IPS-18c (cell line): ENCODE measurements around the gene TRDN.

Experiments
- H3K4me3 ChIP-seq: 2 replicates; pipeline ENCODE4 v1.7.0; 2013; ENCODE audit warnings: low read depth, mild to moderate bottlenecking, low read length, moderate library complexity; ENCODE audit not compliant: insufficient read depth
- H3K9me3 ChIP-seq: one replicate; pipeline ENCODE4 v1.6.1; 2013; ENCODE audit warnings: mild to moderate bottlenecking, low read length, moderate library complexity; ENCODE audit not compliant: control insufficient read depth, insufficient read depth

Gene TRDN, protein sequence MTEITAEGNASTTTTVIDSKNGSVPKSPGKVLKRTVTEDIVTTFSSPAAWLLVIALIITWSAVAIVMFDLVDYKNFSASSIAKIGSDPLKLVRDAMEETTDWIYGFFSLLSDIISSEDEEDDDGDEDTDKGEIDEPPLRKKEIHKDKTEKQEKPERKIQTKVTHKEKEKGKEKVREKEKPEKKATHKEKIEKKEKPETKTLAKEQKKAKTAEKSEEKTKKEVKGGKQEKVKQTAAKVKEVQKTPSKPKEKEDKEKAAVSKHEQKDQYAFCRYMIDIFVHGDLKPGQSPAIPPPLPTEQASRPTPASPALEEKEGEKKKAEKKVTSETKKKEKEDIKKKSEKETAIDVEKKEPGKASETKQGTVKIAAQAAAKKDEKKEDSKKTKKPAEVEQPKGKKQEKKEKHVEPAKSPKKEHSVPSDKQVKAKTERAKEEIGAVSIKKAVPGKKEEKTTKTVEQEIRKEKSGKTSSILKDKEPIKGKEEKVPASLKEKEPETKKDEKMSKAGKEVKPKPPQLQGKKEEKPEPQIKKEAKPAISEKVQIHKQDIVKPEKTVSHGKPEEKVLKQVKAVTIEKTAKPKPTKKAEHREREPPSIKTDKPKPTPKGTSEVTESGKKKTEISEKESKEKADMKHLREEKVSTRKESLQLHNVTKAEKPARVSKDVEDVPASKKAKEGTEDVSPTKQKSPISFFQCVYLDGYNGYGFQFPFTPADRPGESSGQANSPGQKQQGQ

GRCh38 chr6:123636782-123637181, at the start of gene TRDN:
TSS of gene TRDN (minus strand) at chr6:123636950. CDS start at chr6:123636775, 175 bp downstream.
- H3K9me3 ChIP-seq = no peaks in the 10 kb centered on the region
- no peak within 1 kb of the TSS for H3K4me3 ChIP-seq

- Histone ChIP-seq H3K9me3 (no peaks in the 10 kb centered on the region), H3K4me3 (no peak overlapping the region)
Observed at GRCh38 chr6:123681957-123682462, 45.3 kb upstream of the TRDN start.

DNA sequence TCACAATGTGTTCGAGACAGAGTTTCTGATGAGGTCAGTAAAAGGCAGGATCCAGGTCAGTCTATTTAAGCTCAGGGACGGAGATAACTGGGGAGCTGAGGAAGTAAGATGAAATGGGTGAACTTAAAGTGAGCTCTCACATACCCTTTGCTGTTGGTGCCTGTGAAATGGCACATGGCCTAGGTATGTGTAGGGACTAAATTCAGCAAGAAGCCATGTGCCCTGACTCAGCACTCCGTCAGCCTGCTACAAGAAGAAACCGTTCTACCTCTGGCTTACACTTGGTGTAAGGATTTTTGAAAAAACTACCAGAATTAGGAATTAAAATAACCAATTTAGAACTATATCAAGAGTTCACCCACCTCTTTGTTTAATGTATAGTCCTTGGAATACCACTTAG, 41.1 kb upstream of the TRDN start:
- no peak overlapping the region for H3K4me3 ChIP-seq
- H3K9me3 ChIP-seq = no peaks in the 10 kb centered on the region

DNA sequence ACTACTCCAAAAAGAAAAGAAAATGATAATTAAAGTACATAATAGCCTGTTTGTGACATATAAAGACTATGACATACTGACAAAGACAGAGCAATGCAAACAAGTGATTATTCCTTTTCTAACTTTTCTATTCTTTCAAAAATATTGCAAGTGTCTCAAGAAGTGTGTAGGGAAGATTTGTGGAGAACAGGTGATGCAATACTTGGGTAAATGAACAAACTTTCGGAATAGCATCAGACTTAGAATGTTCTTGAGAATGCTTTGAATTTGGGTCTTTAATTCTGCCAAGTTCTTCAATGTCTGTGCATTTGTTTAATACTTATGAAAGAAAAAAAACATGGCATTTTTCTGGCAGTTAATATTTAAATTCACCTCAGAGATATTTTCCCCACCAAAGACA, 40.0 kb upstream of the TRDN start:
- no peaks in the 10 kb centered on the region for H3K9me3 ChIP-seq
- H3K4me3 ChIP-seq = no peak overlapping the region

- no peak overlapping the region for H3K4me3 ChIP-seq
- no peaks in the 10 kb centered on the region for H3K9me3 ChIP-seq
Observed at GRCh38 chr6:123668965-123669591, 32.3 kb upstream of the TRDN start.

DNA sequence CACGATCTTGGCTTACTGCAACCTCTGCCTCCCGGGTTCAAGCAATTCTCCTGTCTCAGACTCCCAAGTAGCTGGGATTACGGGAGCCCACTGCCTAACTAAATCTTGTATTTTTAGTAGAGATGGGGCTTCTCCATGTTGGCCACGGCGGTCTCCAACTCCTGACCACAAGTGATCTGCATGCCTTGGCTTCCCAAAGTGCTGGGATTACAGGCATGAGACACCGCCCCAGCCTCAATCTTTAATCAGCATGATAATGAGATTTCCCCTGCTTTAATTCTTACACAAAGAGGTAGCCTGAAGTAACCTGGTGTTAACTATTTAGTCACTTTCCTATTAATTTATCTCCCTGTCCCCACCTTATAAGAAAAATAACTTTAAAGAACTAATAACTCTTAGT, 31.3 kb upstream of the TRDN start:
- H3K4me3 ChIP-seq = no peak overlapping the region

GRCh38 chr6:123663436-123663835, 26.7 kb upstream of the TRDN start:
- Histone ChIP-seq H3K9me3 (no peaks in the 10 kb centered on the region), H3K4me3 (no peak overlapping the region)

More for the DNA sequence above, 31.3 kb upstream of the TRDN start:
- H3K9me3 ChIP-seq = no peaks in the 10 kb centered on the region

- no peak overlapping the region for H3K4me3 ChIP-seq
- no peaks in the 10 kb centered on the region for H3K9me3 ChIP-seq
Observed at GRCh38 chr6:123662757-123663156, 26.0 kb upstream of the TRDN start.

- no peak overlapping the region for H3K4me3 ChIP-seq
- no peaks in the 10 kb centered on the region for H3K9me3 ChIP-seq
Observed at GRCh38 chr6:123661105-123661891, 24.5 kb upstream of the TRDN start.

DNA sequence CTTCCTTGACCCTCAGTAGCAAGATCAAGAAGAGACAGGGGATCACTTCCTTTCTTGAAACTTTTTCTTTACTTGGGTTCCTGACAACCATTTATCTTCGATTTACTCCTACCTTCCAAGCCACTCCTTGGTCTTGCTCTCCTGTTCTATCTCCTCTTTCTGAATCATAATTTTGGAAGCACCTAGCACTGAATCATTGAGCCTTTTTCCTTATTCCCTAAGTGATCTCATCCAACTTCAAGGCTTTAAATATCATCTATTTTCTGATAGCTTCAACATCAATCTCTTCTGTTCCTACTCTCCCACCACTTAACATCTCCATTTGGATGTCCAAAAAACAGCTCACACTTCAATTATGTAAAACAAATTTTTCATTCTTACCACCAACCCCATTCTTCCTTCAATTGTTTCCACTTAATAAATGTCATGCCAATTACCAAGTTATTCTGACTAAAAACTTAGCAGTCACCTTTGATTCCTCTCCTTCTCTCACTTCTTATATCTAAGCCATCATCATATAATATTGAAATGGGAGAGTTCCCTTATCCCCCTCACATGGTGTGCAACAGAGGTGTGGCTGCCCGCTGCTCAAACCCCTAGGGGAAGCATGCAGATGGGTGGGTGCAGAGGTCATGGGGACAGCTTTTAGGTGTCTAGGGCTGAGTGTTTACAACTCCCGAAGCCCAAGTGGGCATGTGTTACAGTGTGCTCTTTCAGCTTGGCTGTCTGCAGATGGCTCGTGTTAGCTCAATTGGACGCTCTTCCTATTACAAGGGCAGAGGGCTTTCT, 23.4 kb upstream of the TRDN start:
- H3K4me3 ChIP-seq = no peak overlapping the region
- no peaks in the 10 kb centered on the region for H3K9me3 ChIP-seq

- Histone ChIP-seq H3K4me3 (no peak overlapping the region), H3K9me3 (no peaks in the 10 kb centered on the region)
Observed at GRCh38 chr6:123658848-123659247, 22.1 kb upstream of the TRDN start.

DNA sequence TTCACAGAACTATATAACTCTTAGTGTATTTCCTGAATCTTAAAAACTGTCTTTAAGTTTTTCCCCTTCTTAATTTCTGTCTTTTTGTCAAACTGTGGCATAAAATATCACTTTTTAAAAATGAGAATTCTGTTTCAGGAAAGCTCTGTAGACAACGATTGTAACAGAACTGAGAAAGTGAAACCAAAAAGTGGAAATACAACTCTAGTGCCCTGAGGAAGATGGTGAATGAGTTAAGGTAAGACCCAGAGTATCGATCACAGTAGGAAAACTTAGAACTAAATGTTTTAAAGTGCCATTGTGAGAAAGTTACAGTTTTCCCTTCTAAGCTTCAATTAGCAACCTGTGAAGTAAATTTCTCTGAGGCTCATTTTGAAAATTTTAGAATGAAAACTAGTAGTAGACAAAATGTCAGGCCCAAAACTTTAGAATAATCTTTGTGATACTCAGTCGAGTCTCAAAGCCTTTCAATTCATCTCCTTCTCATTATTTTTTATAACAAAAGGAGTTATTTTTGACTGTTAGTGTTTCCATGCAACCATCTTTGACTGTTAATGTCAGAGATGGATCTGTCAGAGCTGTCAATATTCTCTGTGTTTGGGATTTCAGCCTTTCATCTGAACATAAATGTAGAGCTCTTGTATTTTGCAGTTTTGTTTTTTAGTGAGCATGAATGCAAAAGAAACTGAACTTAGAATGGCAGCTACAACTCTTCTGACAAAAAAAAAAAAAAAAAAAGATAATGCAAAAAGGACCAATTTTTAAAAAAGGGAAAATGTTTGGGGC, 19.0 kb upstream of the TRDN start:
- Histone ChIP-seq H3K4me3 (no peak overlapping the region), H3K9me3 (no peaks in the 10 kb centered on the region)

GRCh38 chr6:123648723-123649122, 12.0 kb upstream of the TRDN start:
- H3K9me3 ChIP-seq = no peaks in the 10 kb centered on the region
- no peak overlapping the region for H3K4me3 ChIP-seq

DNA sequence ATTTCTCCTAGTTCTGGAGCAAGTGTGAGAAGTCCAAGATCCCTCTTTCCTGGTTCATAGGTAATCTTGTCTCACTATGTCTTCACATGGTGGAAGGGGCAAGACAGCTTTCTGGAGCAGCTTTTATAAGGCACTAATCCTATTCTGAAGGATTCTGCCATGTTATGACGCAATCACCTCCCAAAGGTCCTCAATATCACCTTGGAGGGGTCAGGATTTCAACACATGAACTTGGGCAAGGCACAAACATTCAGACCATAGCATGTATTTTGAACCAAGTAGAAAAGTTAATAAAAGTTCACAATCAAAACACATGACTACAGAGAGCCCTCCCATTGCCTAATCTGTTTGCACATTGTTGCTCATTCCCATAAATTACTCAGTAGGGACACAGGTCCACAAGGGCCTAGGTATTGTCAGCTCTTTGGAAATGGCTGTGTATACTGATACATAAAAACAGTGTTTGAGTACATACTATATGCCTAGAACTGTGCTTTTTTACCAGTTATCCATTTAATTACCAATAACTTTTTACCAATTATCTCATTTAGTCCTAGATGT, 11.3 kb upstream of the TRDN start:
- H3K4me3 ChIP-seq = no peak overlapping the region
- H3K9me3 ChIP-seq = no peaks in the 10 kb centered on the region

DNA sequence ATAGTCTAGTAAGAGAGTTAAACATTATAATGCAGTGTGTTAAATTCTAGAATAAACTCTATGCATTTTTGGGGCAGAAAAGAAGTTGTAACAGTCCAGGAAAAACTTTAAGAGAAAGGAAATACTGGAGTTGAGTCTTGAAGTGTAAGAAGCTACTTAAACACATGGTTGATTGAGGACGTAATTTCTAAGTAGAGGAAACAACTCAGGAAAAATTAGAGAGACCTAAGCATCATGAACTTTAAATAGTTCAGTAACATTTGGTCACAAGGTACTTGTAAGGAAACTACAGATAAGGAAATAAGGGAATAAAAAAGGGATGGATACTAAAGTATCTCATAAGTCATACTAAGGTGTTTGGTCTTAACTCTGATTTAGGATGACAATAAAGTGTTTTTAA, 4.7 kb upstream of the TRDN start:
- Histone ChIP-seq H3K4me3 (no peak overlapping the region), H3K9me3 (no peaks in the 10 kb centered on the region)
